ENCODE measurements around the gene ADAMTSL3. TPM values are rescaled to one million over a fixed set of nuclear protein-coding genes. Genes with fewer than 3 reads are reported as not detected.

The ADAMTSL3 gene
- total RNA-seq, 1 experiment from 2014 or later: 1.8 TPM

DNA sequence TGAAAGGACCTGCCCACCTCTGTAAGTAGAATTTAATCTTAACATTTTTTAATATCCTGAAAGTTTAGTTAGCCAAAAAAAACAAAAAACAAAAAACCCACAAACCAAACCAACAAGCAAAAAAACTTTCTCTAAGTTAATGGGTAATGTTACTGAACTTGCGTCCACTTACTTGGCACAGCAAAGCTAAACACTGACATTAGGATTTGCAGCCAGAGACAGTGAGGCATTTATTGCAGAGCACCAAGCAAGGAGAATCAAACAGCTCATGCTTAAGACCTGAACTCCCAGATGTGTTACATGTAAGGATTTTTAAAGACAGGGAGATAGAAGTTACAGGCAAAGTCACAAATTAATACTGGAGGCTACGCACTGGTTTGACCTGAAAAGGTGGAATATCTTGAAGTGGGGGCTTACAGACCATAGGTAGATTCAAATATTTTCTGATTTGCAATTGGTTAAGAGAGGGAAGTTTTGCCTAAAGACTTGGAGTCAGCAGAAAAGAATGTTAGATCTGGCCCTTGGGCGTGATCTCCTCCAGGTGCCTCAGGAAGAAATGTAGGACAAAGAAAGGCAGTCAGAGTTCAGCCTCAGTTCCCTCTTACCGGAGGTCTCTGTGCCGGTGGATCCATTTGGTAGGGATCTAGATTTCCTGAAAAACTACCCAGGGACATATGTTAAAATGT, 205.0 kb downstream of the ADAMTSL3 start:
- ChIA-PET CTCF (no interaction called here), POLR2A (no interaction called here)
- TF ChIP-seq TP53 (CRISPR knock-in tag; IDR thresholded peaks at IDR 0.05) (no peak), ZNF423 (CRISPR knock-in tag; IDR thresholded peaks at IDR 0.05) (no peak), PRRX2 (CRISPR knock-in tag; IDR thresholded peaks at IDR 0.05) (no peak), ZBTB43 (CRISPR knock-in tag; IDR thresholded peaks at IDR 0.05) (no peak), SMAD4 (CRISPR knock-in tag; IDR thresholded peaks at IDR 0.05) (no peak), ZNF232 (CRISPR knock-in tag; IDR thresholded peaks at IDR 0.05) (no peak), ZNF512 (CRISPR knock-in tag; IDR thresholded peaks at IDR 0.05; ENCODE audit: borderline replicate concordance) (no peak), FOXP4 (CRISPR knock-in tag; IDR thresholded peaks at IDR 0.05) (no peak), FOXK1 (CRISPR knock-in tag; IDR thresholded peaks at IDR 0.05) (no peak), ZNF425 (CRISPR knock-in tag; conservative IDR thresholded peaks at IDR 0.05) (no peak), MXD4 (CRISPR knock-in tag; IDR thresholded peaks at IDR 0.05; ENCODE audit: borderline replicate concordance) (no peak), ELF4 (CRISPR knock-in tag; IDR thresholded peaks at IDR 0.05; ENCODE audit: low read depth) (no peak), MYBL2 (CRISPR knock-in tag; IDR thresholded peaks at IDR 0.05) (no peak)
- Mint-ChIP-seq H3K9me3 (peaks cover 27% of the 10 kb centered on the region), H3K4me1 (no peaks in the 10 kb centered on the region), H3K27me3 (ENCODE audit: low read depth) (no peaks in the 10 kb centered on the region), H3K36me3 (peaks cover 23% of the 10 kb centered on the region), H3K27ac (no peak overlapping the region), H3K4me3 (no peak overlapping the region)
- DNase-seq (ENCODE audit: low spot score): no peak
- no peak for ATAC-seq

DNA sequence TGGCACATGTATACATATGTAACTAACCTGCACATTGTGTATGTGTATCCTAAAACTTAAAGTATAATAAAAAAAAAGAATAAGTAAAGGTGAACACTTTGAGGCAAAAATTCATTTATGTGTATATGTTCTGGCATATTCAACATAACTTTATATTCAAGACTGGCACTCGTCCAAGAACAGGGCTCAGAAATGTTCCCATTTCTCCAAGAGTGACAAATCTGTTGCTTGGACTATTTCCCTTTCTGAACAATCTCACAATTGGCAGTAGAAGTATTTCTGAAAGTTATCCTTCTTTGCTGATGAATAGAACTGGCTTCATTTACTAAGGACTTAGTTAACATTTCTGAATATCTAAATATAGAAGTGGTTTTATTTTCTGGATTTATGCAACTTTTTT, 212.8 kb downstream of the ADAMTSL3 start:
- no peaks in the 10 kb centered on the region for H3K4me1 Mint-ChIP-seq
- no peak overlapping the region for H3K4me3 Mint-ChIP-seq
- H3K36me3 Mint-ChIP-seq: peaks cover 5% of the 10 kb centered on the region
- ChIA-PET CTCF (no interaction called here), POLR2A (no interaction called here)
- H3K9me3 Mint-ChIP-seq: peaks cover 9% of the 10 kb centered on the region
- peaks cover 2% of the 10 kb centered on the region; the same call in 1 of the 2 replicates for H3K27me3 Mint-ChIP-seq (ENCODE audit: low read depth)
- DNase-seq (ENCODE audit: low spot score): no peak
- H3K27ac Mint-ChIP-seq: no peak overlapping the region
- ATAC-seq: no peak
- TF ChIP-seq, protein P1, sequence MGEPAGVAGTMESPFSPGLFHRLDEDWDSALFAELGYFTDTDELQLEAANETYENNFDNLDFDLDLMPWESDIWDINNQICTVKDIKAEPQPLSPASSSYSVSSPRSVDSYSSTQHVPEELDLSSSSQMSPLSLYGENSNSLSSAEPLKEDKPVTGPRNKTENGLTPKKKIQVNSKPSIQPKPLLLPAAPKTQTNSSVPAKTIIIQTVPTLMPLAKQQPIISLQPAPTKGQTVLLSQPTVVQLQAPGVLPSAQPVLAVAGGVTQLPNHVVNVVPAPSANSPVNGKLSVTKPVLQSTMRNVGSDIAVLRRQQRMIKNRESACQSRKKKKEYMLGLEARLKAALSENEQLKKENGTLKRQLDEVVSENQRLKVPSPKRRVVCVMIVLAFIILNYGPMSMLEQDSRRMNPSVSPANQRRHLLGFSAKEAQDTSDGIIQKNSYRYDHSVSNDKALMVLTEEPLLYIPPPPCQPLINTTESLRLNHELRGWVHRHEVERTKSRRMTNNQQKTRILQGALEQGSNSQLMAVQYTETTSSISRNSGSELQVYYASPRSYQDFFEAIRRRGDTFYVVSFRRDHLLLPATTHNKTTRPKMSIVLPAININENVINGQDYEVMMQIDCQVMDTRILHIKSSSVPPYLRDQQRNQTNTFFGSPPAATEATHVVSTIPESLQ (CRISPR knock-in tag; IDR thresholded peaks at IDR 0.05): no peak
- TF ChIP-seq TEAD4 (CRISPR knock-in tag; IDR thresholded peaks at IDR 0.05): no peak
- no peak for TF ChIP-seq ZNF263 (CRISPR knock-in tag; IDR thresholded peaks at IDR 0.05; ENCODE audit: low read depth)
- TF ChIP-seq AR (CRISPR knock-in tag; IDR thresholded peaks at IDR 0.05): no peak
- no peak for TF ChIP-seq CBFB (CRISPR knock-in tag; IDR thresholded peaks at IDR 0.05; ENCODE audit: low read depth)
- TF ChIP-seq PREB (CRISPR knock-in tag; IDR thresholded peaks at IDR 0.05; ENCODE audit: borderline replicate concordance): no peak
- TF ChIP-seq NR3C1 (CRISPR knock-in tag; conservative IDR thresholded peaks at IDR 0.05; ENCODE audit: low read depth): no peak
- no peak for TF ChIP-seq CREM (CRISPR knock-in tag; IDR thresholded peaks at IDR 0.05)
